Peyer's patch (tissue), 4 donors: Measurements from ENCODE around the gene PPP6R1.

ENCODE experiments used
- POLR2A ChIP-seq, 2 donors: fragments of 450-650 bp; IDR thresholded peaks; one replicate each; pipeline ENCODE4 v1.5.1; 2017; ENCODE audit warnings: antibody characterized with exemption in 2 of 2, mild to moderate bottlenecking in 2 of 2, moderate library complexity in 2 of 2
- TF ChIP-seq, protein P1 (sequence below), 6 experiments: fragments of 450-650 bp in 4 of 6; fragments of 200-600 bp in 2 of 6; sonication (generic) in 1 of 6; IDR thresholded peaks; one replicate each; pipeline ENCODE4 v1.5.1; 2017 to 2019; ENCODE audit warnings: antibody characterized with exemption in 6 of 6, mild to moderate bottlenecking in 3 of 6, moderate library complexity in 1 of 6

DNA sequence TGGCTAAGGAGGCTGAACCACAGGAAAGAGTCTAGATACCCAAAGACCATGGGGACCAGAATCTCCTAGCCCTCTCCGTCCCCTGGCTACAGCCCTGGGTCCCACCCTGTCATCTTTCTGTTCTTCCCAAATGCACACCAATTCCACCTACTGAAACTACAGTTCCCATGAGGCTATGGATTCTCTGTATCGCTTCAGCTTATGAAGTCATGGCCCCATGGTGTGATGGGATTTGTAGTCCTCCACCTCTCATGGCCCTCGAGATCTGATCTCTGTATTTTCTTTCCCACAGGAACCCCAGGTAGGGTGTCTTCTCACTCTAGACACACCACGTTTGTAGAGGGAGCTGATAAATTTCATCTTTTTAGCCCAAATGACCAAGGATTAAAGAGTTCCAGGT, 61.3 kb downstream of the PPP6R1 start:
- TF ChIP-seq POLR2A (IDR thresholded peaks at IDR 0.05), result no peak
- TF ChIP-seq, protein P1, sequence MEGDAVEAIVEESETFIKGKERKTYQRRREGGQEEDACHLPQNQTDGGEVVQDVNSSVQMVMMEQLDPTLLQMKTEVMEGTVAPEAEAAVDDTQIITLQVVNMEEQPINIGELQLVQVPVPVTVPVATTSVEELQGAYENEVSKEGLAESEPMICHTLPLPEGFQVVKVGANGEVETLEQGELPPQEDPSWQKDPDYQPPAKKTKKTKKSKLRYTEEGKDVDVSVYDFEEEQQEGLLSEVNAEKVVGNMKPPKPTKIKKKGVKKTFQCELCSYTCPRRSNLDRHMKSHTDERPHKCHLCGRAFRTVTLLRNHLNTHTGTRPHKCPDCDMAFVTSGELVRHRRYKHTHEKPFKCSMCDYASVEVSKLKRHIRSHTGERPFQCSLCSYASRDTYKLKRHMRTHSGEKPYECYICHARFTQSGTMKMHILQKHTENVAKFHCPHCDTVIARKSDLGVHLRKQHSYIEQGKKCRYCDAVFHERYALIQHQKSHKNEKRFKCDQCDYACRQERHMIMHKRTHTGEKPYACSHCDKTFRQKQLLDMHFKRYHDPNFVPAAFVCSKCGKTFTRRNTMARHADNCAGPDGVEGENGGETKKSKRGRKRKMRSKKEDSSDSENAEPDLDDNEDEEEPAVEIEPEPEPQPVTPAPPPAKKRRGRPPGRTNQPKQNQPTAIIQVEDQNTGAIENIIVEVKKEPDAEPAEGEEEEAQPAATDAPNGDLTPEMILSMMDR (IDR thresholded peaks at IDR 0.05), result no peak
